Measurements from ENCODE around the gene SLC50A1. TPM values are rescaled to one million over a fixed set of nuclear protein-coding genes. Genes with fewer than 3 reads are reported as not detected.
A peak's percentile ranks its signal among the peaks of the same experiment; 100 is the strongest.
"Not testable (repeated sequence)": the region's sequence is repeated elsewhere in the genome, so short reads cannot be mapped to it uniquely, and the experiment has no call there.

Gene SLC50A1
- total RNA-seq, 1 experiment from 2014 or later: 23.4 TPM

- Histone ChIP-seq H3K27me3 (replicated peaks) (no peaks in the 10 kb centered on the region), H3K36me3 (no peaks in the 10 kb centered on the region), H3K27ac (no peak overlapping the region), H3K4me3 (no peak overlapping the region), H3K9me3 (replicated peaks) (no peaks in the 10 kb centered on the region), H3K4me1 (replicated peaks) (peaks cover 10% of the 10 kb centered on the region)
- DNase-seq (ENCODE audit: low read depth in 1 of 2, low spot score in 2 of 2): no peak
These were observed 28.8 kb upstream of the SLC50A1 start for GRCh38 chr1:155106862-155107261.

GRCh38 chr1:155107309-155108264 lies 28.1 kb upstream of the SLC50A1 start:
- Histone ChIP-seq H3K4me3 (no peak overlapping the region), H3K27ac (no peak overlapping the region), H3K36me3 (no peaks in the 10 kb centered on the region), H3K4me1 (replicated peaks) (peaks cover 14% of the 10 kb centered on the region), H3K27me3 (replicated peaks) (no peaks in the 10 kb centered on the region), H3K9me3 (replicated peaks) (no peaks in the 10 kb centered on the region)
- DNase-seq (ENCODE audit: low read depth in 1 of 2, low spot score in 2 of 2): no peak

- Histone ChIP-seq H3K27me3 (replicated peaks) (no peaks in the 10 kb centered on the region), H3K4me1 (replicated peaks) (peaks cover 14% of the 10 kb centered on the region)
These were observed 27.4 kb upstream of the SLC50A1 start for GRCh38 chr1:155108296-155108695.

GRCh38 chr1:155110381-155110780 lies 25.3 kb upstream of the SLC50A1 start:
- no peak overlapping the region for H3K27ac ChIP-seq
- no peaks in the 10 kb centered on the region for H3K27me3 ChIP-seq (replicated peaks)
- H3K4me1 ChIP-seq (replicated peaks): peaks cover 14% of the 10 kb centered on the region
- no peak for DNase-seq (ENCODE audit: low read depth in 1 of 2, low spot score in 2 of 2)
- H3K36me3 ChIP-seq: no peaks in the 10 kb centered on the region
- no peaks in the 10 kb centered on the region for H3K9me3 ChIP-seq (replicated peaks)
- no peak overlapping the region for H3K4me3 ChIP-seq

More at GRCh38 chr1:155108296-155108695, 27.4 kb upstream of the SLC50A1 start:
- Histone ChIP-seq H3K27ac (no peak overlapping the region), H3K9me3 (replicated peaks) (no peaks in the 10 kb centered on the region), H3K4me3 (no peak overlapping the region), H3K36me3 (no peaks in the 10 kb centered on the region)
- DNase-seq (ENCODE audit: low read depth in 1 of 2, low spot score in 2 of 2): no peak

- no peak for DNase-seq (ENCODE audit: low read depth in 1 of 2, low spot score in 2 of 2)
- Histone ChIP-seq H3K4me1 (replicated peaks) (peaks cover 14% of the 10 kb centered on the region), H3K9me3 (replicated peaks) (no peaks in the 10 kb centered on the region), H3K27me3 (replicated peaks) (no peaks in the 10 kb centered on the region), H3K4me3 (no peak overlapping the region), H3K27ac (no peak overlapping the region), H3K36me3 (no peaks in the 10 kb centered on the region)
These were observed 24.8 kb upstream of the SLC50A1 start for GRCh38 chr1:155110826-155111225.

- Histone ChIP-seq H3K36me3 (no peaks in the 10 kb centered on the region), H3K4me1 (replicated peaks) (peaks cover 14% of the 10 kb centered on the region), H3K9me3 (replicated peaks) (no peaks in the 10 kb centered on the region), H3K4me3 (no peak overlapping the region), H3K27ac (no peak overlapping the region), H3K27me3 (replicated peaks) (no peaks in the 10 kb centered on the region)
- DNase-seq (ENCODE audit: low read depth in 1 of 2, low spot score in 2 of 2): no peak
These were observed 22.1 kb upstream of the SLC50A1 start for GRCh38 chr1:155113450-155113980.

GRCh38 chr1:155116113-155116764 lies 19.4 kb upstream of the SLC50A1 start:
- H3K27me3 ChIP-seq (replicated peaks): 0 out of 2 replicates have a peak, but pooled peaks cover 11% of the 10 kb centered on the region
- H3K27ac ChIP-seq: no peak overlapping the region
- no peak overlapping the region for H3K4me3 ChIP-seq
- H3K4me1 ChIP-seq (replicated peaks): peaks cover 7% of the 10 kb centered on the region
- DNase-seq (ENCODE audit: low read depth in 1 of 2, low spot score in 2 of 2): no peak
- no peaks in the 10 kb centered on the region for H3K36me3 ChIP-seq
- H3K9me3 ChIP-seq (replicated peaks): no peaks in the 10 kb centered on the region

GRCh38 chr1:155117610-155118009 lies 18.0 kb upstream of the SLC50A1 start:
- Histone ChIP-seq H3K4me1 (replicated peaks) (no peaks in the 10 kb centered on the region), H3K9me3 (replicated peaks) (no peaks in the 10 kb centered on the region), H3K27ac (no peak overlapping the region), H3K27me3 (replicated peaks) (0 out of 2 replicates have a peak, but pooled peaks cover 11% of the 10 kb centered on the region), H3K4me3 (no peak overlapping the region), H3K36me3 (no peaks in the 10 kb centered on the region)
- no peak for DNase-seq (ENCODE audit: low read depth in 1 of 2, low spot score in 2 of 2)

- not testable (repeated sequence) for H3K9me3 ChIP-seq (replicated peaks); H3K36me3 ChIP-seq; H3K27ac ChIP-seq; H3K4me3 ChIP-seq; DNase-seq (ENCODE audit: low read depth in 1 of 2, low spot score in 2 of 2); H3K4me1 ChIP-seq (replicated peaks)
- 0 out of 2 replicates have a peak, but pooled peaks cover 11% of the 10 kb centered on the region for H3K27me3 ChIP-seq (replicated peaks)
These were observed 17.6 kb upstream of the SLC50A1 start for GRCh38 chr1:155118090-155118489.

GRCh38 chr1:155120253-155120652 lies 15.4 kb upstream of the SLC50A1 start:
- H3K9me3 ChIP-seq (replicated peaks): no peaks in the 10 kb centered on the region
- H3K36me3 ChIP-seq: no peaks in the 10 kb centered on the region
- no peak overlapping the region for H3K4me3 ChIP-seq
- 0 out of 2 replicates have a peak, but pooled peaks cover 11% of the 10 kb centered on the region for H3K27me3 ChIP-seq (replicated peaks)
- no peak overlapping the region for H3K27ac ChIP-seq
- DNase-seq (ENCODE audit: low read depth in 1 of 2, low spot score in 2 of 2): no peak
- H3K4me1 ChIP-seq (replicated peaks): peaks cover 18% of the 10 kb centered on the region

- DNase-seq (ENCODE audit: low read depth in 1 of 2, low spot score in 2 of 2): no peak
- H3K27ac ChIP-seq: no peak overlapping the region
- no peaks in the 10 kb centered on the region for H3K36me3 ChIP-seq
- H3K4me3 ChIP-seq: no peak overlapping the region
- H3K27me3 ChIP-seq (replicated peaks): peaks cover 16% of the 10 kb centered on the region
- H3K4me1 ChIP-seq (replicated peaks): peaks cover 28% of the 10 kb centered on the region
- no peaks in the 10 kb centered on the region for H3K9me3 ChIP-seq (replicated peaks)
These were observed 14.4 kb upstream of the SLC50A1 start for GRCh38 chr1:155121249-155121648.

GRCh38 chr1:155122308-155122707 lies 13.3 kb upstream of the SLC50A1 start:
- Histone ChIP-seq H3K4me1 (replicated peaks) (peaks cover 39% of the 10 kb centered on the region), H3K4me3 (no peak overlapping the region), H3K27ac (no peak overlapping the region), H3K27me3 (replicated peaks) (peaks cover 24% of the 10 kb centered on the region), H3K9me3 (replicated peaks) (no peaks in the 10 kb centered on the region), H3K36me3 (no peaks in the 10 kb centered on the region)
- DNase-seq (ENCODE audit: low read depth in 1 of 2, low spot score in 2 of 2): no peak

GRCh38 chr1:155123801-155124200 lies 11.9 kb upstream of the SLC50A1 start:
- peaks cover 52% of the 10 kb centered on the region for H3K4me1 ChIP-seq (replicated peaks)
- peaks cover 33% of the 10 kb centered on the region for H3K27me3 ChIP-seq (replicated peaks)
- no peak overlapping the region for H3K4me3 ChIP-seq
- H3K27ac ChIP-seq: peak overlapping the region; percentile 12
- H3K36me3 ChIP-seq: no peaks in the 10 kb centered on the region
- peak; percentile 76 to 84 for DNase-seq (ENCODE audit: low read depth in 1 of 2, low spot score in 2 of 2)
- no peaks in the 10 kb centered on the region for H3K9me3 ChIP-seq (replicated peaks)
